Measurements from ENCODE around the gene EIF4E3. TPM values are rescaled to one million over a fixed set of nuclear protein-coding genes. Genes with fewer than 3 reads are reported as not detected.
A peak's percentile ranks its signal among the peaks of the same experiment; 100 is the strongest.

Gene EIF4E3
- polyA plus RNA-seq, 2 of the 4 experiments (the other 2 are of a cell fraction): 2.3 to 5.5 TPM

GRCh38 chr3:71652781-71653413 lies 72.3 kb downstream of the EIF4E3 start:
- peak; percentile 73 to 84; a peak in 4 of 6 replicates for ATAC-seq
- peak; percentile 34 to 38 for DNase-seq (ENCODE audit: low read depth in 1 of 2, low spot score in 1 of 2)
- peaks cover 7% of the 10 kb centered on the region; the same call in 1 of the 3 replicates for H3K4me1 ChIP-seq
- TF ChIP-seq ZSCAN20 (CRISPR knock-in tag; IDR thresholded peaks at IDR 0.05) (no peak), NPAS2 (CRISPR knock-in tag; IDR thresholded peaks at IDR 0.05; ENCODE audit: borderline replicate concordance) (no peak), TP53 (CRISPR knock-in tag; IDR thresholded peaks at IDR 0.05) (no peak), HMGXB4 (CRISPR knock-in tag; IDR thresholded peaks at IDR 0.05; ENCODE audit: borderline replicate concordance) (no peak), RAD21 (conservative IDR thresholded peaks at IDR 0.05 in 1 of 2, IDR thresholded peaks at IDR 0.05 in 1 of 2) (peak; percentile 80 to 87), TFCP2L1 (CRISPR knock-in tag; IDR thresholded peaks at IDR 0.05) (no peak), HDAC2 (IDR thresholded peaks at IDR 0.05) (no peak), ZFP36 (IDR thresholded peaks at IDR 0.05; ENCODE audit: borderline replicate concordance, partially characterized antibody) (no peak), RCOR1 (IDR thresholded peaks at IDR 0.05; ENCODE audit: low read depth, low read length) (no peak), HOXB13 (CRISPR knock-in tag; IDR thresholded peaks at IDR 0.05; ENCODE audit: low read depth) (no peak), HES2 (IDR thresholded peaks at IDR 0.05) (no peak), SMC3 (IDR thresholded peaks at IDR 0.05) (peak; percentile 80), JUN (IDR thresholded peaks at IDR 0.05) (no peak), ZNF302 (CRISPR knock-in tag; IDR thresholded peaks at IDR 0.05) (no peak), CTCF (IDR thresholded peaks at IDR 0.05) (peak; percentile 78), MYC (IDR thresholded peaks at IDR 0.05; ENCODE audit: borderline replicate concordance, low read length) (no peak), GATA3 (IDR thresholded peaks at IDR 0.05; ENCODE audit: borderline replicate concordance) (no peak), POLR2A (IDR thresholded peaks at IDR 0.05; ENCODE audit: low read length) (no peak), CHD4 (IDR thresholded peaks at IDR 0.05; ENCODE audit: borderline replicate concordance) (no peak), BHLHE40 (IDR thresholded peaks at IDR 0.05; ENCODE audit: low read depth, low read length) (no peak)
- no peak overlapping the region for H3K4me3 ChIP-seq
- peak overlapping the region; percentile 15; the same call in 2 of the 3 replicates for H3K4me2 ChIP-seq
- H3K9me3 ChIP-seq: no peaks in the 10 kb centered on the region
- 36% methylated on average over 14 of the region's 14 CpGs for WGBS (ENCODE audit: missing lambda C conversion rate)
- ChIA-PET POLR2A (interaction anchor here (0.6 kb wide), 1 partner anchor 1582 kb away, joined by 3 read pairs; no protein-coding TSS in a partner anchor), CTCF (interaction anchor here (0.6 to 1.9 kb wide), 20 partner anchors 10 to 1590 kb away, joined by 3 to 22 read pairs (median 3); no protein-coding TSS in a partner anchor)
- FAIRE-seq: no peak
- peak overlapping the region in 1 of 2 experiments; percentile 51; a peak in 2 of 6 replicates for H3K27ac ChIP-seq

GRCh38 chr3:71651625-71652024 lies 73.6 kb downstream of the EIF4E3 start:
- H3K4me1 ChIP-seq: peaks cover 7% of the 10 kb centered on the region; the same call in 1 of the 3 replicates
- peak overlapping the region in 1 of 2 experiments; percentile 51; a peak in 2 of 6 replicates for H3K27ac ChIP-seq
- FAIRE-seq (no peak), DNase-seq (ENCODE audit: low read depth in 1 of 2, low spot score in 1 of 2) (no peak), ATAC-seq (no peak)
- CTCF ChIA-PET: interaction anchor here (0.5 to 1.9 kb wide), 5 partner anchors 10 to 1589 kb away, joined by 3 to 22 read pairs (median 7); no protein-coding TSS in a partner anchor
- 68% methylated on average over 5 of the region's 6 CpGs for WGBS (ENCODE audit: missing lambda C conversion rate)
- no peak for TF ChIP-seq PHF8 (IDR thresholded peaks at IDR 0.05; ENCODE audit: borderline replicate concordance, low read depth)
- no peak for TF ChIP-seq SREBF2 (IDR thresholded peaks at IDR 0.05)
- no peak for TF ChIP-seq BHLHE40 (IDR thresholded peaks at IDR 0.05; ENCODE audit: low read depth, low read length)
- TF ChIP-seq CEBPB (IDR thresholded peaks at IDR 0.05): no peak
- TF ChIP-seq ESRRA (IDR thresholded peaks at IDR 0.05; ENCODE audit: borderline replicate concordance, low read length): no peak
- TF ChIP-seq EHMT2 (IDR thresholded peaks at IDR 0.05; ENCODE audit: low read depth): no peak
- TF ChIP-seq TP53 (CRISPR knock-in tag; IDR thresholded peaks at IDR 0.05): no peak
- TF ChIP-seq NPAS2 (CRISPR knock-in tag; IDR thresholded peaks at IDR 0.05; ENCODE audit: borderline replicate concordance): no peak
- no peak for TF ChIP-seq ZSCAN20 (CRISPR knock-in tag; IDR thresholded peaks at IDR 0.05)
- no peak for TF ChIP-seq HMGXB4 (CRISPR knock-in tag; IDR thresholded peaks at IDR 0.05; ENCODE audit: borderline replicate concordance)
- no peak for TF ChIP-seq HOXB13 (CRISPR knock-in tag; IDR thresholded peaks at IDR 0.05; ENCODE audit: low read depth)
- TF ChIP-seq JUNB (IDR thresholded peaks at IDR 0.05): no peak
- TF ChIP-seq RFX5 (IDR thresholded peaks at IDR 0.05): no peak
- no peak for TF ChIP-seq FOXS1 (CRISPR knock-in tag; IDR thresholded peaks at IDR 0.05)
- no peak for TF ChIP-seq E2F6 (IDR thresholded peaks at IDR 0.05; ENCODE audit: borderline replicate concordance, low read depth)
- TF ChIP-seq HEYL (CRISPR knock-in tag; IDR thresholded peaks at IDR 0.05): no peak
- no peak for TF ChIP-seq RAD21 (conservative IDR thresholded peaks at IDR 0.05 in 1 of 2, IDR thresholded peaks at IDR 0.05 in 1 of 2)
- POLR2A ChIA-PET: no interaction called here
- H3K9me3 ChIP-seq: no peaks in the 10 kb centered on the region
- no peak overlapping the region for H3K4me3 ChIP-seq
- no peak overlapping the region for H3K4me2 ChIP-seq

Data from A549 (cell line).